Right ventricle myocardium inferior (tissue), 1 donor: Measurements from ENCODE around the gene LCT. TPM values are rescaled to one million over a fixed set of nuclear protein-coding genes. Genes with fewer than 3 reads are reported as not detected.

Experiments
- ATAC-seq: fragments of 200-7000 bp; cut with Tn5 transposase; one replicate; pipeline ENCODE4 v1.9.1; 2020; ENCODE audit warnings: mild to moderate bottlenecking, moderate library complexity
- DNase-seq: peaks from one replicate; pipeline ENCODE4 v3.0.0; 2021; ENCODE audit errors: missing footprints
- intact Hi-C: fragments of 100-400 bp; cut with DNase I; formaldehyde crosslinking; loops from one replicate; pipeline ENCODE4 v1.11.0; 2022
- total RNA-seq: library from RNA; stranded (reverse); fragmentation: NEBNext Ultra II Directional; extraction: Animal tissue kit (Norgen Biotek cat#: 25700); gene quantifications from one replicate; pipeline ENCODE4 v1.2.1, GENCODE V29; 2021
- donor health status: DM: no; HTN: yes; CAD: no; lungs with severe emphysema.

LCT gene
- total RNA-seq, 1 donor from 2014 or later: not detected

DNA sequence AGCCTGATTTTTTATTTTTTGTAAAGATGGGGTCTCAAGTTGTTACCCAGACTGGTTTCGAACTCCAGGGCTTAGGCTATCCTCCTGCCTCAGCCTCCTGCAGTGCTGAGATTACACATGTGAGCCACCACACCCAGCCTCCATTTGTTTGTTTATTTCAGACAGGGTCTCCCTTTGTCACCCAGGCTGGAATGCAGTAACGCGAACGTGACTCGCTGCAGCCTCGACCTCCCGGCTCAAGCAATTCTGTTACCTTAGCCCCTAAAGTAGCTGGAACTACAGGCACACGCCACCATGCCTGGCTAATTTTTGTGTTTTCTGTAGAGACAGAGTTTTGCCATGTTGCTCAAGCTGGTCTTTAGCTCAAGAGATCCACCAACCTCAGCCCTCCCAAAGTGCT is 68.1 kb downstream of the LCT start:
- DNase-seq (no peak), ATAC-seq (no peak)
- intact Hi-C loops: no loop called here

DNA sequence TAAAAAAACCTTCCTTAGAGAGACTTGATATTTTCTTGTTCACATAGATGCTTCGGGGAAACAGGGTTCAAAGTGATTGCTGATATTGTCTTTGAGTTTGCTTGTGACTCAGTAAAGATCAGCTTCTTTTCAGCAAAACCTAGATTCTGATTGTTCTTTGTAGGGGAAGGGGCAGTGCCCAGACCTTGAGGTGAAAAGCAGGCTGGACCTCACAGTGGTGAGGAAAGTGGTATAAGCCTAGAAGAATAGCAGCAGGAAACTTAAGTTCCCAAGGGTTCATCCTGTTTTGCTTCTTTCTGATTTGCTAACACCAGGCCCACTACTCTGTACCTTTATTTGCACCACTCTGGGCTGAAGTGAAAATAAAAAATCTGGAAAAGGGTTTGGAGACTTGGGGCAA is 74.5 kb downstream of the LCT start:
- DNase-seq: no peak
- intact Hi-C loops: no loop called here
- no peak for ATAC-seq

DNA sequence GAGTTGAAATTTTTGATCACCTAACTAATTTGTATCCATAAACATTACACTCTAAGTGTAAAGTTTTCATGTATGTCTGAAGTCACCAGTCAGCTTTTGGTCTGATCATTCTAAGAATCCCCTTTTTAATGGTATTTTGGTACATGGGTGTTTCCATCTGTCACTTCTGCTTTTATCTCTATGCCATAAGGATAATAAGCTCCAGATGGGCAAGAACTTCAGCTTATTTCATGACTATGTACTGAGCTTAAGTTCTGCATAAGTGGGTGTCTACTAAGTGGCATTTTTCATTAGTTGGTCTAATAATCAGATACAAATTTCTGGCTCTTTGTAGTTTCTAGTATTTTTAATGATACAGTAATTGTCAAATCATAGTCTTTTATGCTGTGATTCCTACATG is 75.0 kb downstream of the LCT start:
- no peak for DNase-seq
- intact Hi-C loops: no loop called here
- no peak for ATAC-seq

DNA sequence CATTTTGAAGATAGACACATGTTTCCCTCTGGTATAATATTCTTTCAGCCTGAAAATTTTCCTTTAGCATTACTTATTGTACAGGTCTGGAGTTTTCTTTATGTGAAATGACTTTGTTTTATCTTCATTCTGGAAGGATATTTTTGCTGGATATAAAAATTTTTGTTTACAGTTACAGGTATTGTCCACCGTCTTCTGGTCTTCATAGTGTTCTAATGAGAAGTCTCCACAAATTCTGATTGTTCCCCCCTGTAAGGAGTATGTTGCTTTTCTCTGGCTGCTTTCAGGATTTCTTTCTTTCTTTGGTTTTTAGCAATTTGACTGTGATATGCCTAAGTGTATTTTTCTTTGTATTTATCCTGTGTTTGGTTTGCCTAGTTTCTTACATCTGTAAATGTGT is 80.3 kb downstream of the LCT start:
- intact Hi-C loops: no loop called here
- DNase-seq (no peak), ATAC-seq (no peak)

DNA sequence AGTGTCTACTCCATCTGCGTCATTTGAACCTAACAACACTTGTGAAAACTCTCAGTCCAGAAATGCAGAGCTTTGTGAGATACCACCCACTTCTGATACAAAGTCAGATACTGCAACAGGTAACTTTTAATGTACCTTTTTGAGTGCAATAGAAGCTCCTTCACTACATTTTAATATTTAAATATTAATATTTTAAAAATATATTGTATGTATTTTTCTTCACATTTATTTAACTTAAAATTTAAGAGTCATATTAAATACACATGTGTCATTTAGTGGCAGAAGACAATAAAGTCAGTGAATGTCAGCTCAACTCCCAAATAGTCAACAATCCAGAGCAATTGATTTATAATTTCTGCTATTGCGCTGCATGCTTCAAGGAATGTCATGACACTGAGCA is 81.4 kb downstream of the LCT start:
- DNase-seq: no peak
- no peak for ATAC-seq
- intact Hi-C loops: no loop called here

DNA sequence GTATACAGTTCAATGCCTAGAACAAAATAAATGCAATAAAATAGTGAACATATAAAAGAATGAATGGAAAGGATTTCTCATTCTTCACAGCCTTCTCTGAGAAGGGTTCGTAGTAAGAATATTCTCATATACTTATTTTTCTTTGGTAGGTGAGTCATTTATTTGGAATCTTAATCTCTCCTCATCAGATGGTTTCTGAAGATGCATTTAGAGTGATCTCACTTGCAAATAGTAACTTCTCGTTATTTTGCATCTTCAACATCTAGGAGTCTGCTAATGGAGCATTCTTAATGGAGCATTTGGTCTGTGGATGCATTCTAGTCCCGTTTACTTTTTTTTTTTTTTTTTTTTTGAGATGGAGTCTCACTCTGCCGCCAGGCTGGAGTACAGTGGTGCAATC is 91.4 kb downstream of the LCT start:
- intact Hi-C loops: no loop called here
- ATAC-seq: no peak
- no peak for DNase-seq

DNA sequence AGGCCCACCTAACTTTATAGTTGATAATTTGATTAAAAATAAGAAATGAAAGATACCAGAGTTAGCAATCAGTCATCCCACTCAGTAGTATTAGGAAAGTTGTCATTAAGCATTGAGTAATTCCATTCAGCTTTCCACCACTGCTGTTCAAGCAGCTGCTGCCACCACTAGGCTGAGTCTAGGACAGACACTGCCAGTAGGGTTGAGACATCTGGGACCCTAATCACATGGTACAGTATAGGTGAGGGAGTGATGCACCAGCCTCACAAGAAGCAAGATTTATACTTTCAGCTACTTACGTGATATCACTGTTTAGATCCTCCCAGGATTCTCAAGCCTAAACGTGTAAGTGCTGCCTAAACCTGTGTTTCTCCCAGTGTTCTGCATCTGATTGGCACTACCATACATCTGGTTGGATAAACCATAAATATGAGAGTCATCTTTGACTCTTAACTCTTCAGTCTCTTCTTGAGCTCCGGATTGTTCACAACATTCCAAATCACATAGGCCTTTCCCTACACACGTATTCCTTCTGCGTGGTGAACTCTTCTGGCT is 92.1 kb downstream of the LCT start:
- DNase-seq (no peak), ATAC-seq (no peak)
- intact Hi-C loops: no loop called here

DNA sequence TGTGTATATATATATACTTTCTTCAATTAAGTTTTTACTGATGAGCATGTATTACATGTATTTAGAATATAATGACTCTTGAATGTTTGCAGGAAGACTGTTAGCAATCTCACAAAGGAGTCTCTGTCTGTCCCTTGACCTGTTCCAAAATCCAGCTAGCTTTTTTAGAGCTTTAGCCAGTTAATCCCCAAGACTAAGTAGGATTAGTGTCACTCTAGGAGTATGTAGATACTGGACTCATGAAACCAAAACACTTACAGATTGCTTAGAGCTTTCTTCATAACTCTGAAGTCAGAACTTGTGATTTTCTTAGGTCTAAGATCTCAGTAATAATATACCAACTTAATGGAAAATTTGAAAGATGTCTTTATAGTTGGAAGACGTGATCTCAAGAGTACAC is 93.1 kb downstream of the LCT start:
- no peak for DNase-seq
- intact Hi-C loops: no loop called here
- no peak for ATAC-seq

DNA sequence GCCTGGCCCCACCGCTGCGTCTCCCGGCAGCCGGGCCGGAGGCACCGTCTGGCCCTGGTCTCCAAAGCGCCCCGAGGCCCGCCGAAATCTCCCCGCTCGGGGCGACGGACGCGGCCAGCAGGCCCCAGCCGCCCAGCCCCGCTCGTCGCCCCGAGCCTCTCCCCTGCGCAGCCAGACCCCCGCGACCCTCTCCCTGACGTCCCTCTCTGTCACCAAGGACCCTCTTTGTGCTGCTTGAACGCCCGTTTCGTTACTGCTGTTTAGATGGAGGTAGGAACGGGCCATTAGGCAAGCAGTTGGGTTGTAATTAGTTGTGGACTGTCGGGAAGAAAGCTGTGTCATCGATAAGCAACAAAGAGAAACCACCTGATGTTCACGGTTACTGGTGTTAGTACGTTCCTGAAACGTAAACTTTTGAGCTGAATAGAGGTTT is 94.6 kb downstream of the LCT start:
- intact Hi-C loops: no loop called here
- DNase-seq: no peak
- peak; percentile 47 for ATAC-seq

DNA sequence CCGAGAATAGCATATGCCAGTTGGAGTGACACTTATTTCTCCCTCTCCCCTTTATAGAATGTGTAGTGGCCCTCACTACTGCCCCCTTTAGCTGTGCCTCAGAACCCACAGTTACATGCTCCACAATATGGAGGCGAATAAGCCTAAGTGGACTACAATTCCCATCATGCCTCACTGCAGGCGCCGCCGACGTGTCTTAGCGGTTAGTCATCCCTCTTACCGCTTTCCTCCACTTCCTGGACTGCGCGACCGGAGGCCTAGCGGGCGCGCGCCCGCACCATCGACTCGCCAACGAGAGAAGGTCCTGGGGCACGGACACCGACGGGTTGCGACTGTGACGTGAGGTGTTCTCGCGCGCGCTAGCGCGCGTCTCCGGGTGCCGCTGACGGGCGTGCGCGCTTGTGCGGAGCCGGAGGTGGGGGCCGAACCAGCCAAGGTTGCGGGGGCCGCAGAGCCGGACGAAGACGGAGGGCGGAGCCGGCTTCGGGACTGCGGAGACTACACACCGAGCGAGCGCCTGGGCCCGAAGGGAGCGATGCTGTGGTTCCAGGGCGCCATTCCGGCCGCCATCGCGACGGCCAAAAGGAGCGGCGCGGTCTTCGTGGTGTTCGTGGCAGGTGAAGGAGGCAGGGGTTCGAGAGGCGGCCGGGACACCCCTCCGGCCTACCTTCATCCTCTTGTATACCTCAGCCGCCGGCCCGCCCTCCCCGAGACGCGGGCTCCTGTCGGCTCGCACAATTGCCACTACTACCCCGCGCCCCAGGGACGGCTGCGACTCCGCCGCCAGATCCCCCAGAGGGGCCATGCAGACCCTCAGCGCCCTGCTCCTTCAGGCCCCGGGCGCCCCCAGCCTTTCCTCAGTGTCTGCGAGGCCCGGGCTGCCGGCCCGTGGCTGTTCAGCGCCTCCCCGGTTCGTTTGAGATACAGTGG is 95.3 kb downstream of the LCT start, which contains the start of gene UBXN4:
TSS of gene UBXN4 (plus strand) at position 461 of the 930 bp plus-strand sequence. CDS start at position 536, 75 bp downstream.
- DNase-seq (peak; percentile 98), ATAC-seq (peak; percentile 99)
- intact Hi-C loops: loop anchor here (2.0 kb wide), 1 partner anchor 211 kb away; the partner anchor contains the start of genes R3HDM1 and ZRANB3

DNA sequence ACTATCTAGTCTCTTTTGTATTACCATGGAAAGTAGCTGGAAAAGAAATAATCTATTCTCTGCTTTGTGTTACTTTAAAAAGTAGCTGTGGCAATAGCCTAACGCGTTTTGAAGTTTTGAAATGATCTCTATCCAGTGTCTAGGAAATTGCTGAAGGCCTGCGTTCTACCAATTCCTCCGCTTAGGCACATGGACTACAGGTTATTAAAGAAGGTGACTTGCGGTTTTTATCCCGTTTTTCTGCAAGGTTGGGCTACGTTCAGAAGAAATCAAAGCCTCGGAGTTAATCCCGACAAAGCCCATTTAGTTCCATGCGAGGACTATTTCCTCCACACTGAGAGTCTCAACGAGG is 96.0 kb downstream of the LCT start:
- DNase-seq (no peak), ATAC-seq (no peak)
- intact Hi-C loops: loop anchor here (2.0 kb wide), 1 partner anchor 210 kb away; the partner anchor contains the start of genes R3HDM1 and ZRANB3

DNA sequence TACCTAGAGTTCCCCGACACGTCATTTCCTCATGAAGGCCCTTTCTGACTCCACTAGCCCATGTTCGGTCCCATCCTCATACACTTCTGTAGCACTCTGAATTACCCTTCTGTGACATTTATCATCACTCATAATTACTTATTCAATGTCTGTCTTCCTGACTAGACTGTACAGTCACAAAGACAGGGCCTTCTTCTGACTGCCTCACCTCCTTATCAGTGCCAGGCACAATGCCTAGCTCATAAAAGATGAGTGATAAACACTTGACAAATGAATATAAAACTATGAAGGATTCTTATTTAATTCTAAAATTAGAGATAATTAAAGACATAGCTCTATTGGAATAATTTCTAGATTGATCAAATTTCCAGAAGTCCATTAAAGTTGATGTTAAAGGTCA is 96.8 kb downstream of the LCT start:
- no peak for DNase-seq
- ATAC-seq: no peak
- intact Hi-C loops: loop anchor here (2.0 kb wide), 1 partner anchor 209 kb away; the partner anchor contains the start of genes R3HDM1 and ZRANB3

Other genes with a start within 250 kb of the LCT start
- 54.9 TPM for gene UBXN4, start 95.3 kb downstream of the LCT start, total RNA-seq
- 5.8 TPM for gene MCM6, start 39.3 kb upstream of the LCT start, total RNA-seq
- 67.3 TPM for gene DARS1, start 148.4 kb upstream of the LCT start, total RNA-seq